GM23338 (cell line): Measurements from ENCODE around the gene UBE2E2.

Experiments
- CREB1 ChIP-seq: fragments of 250-450 bp; sonication (Bioruptor Pico); IDR thresholded peaks from 2 replicates; pipeline ENCODE4 v1.5.0; 2020; ENCODE audit warnings: low read depth, mild to moderate bottlenecking, moderate library complexity
- CTCF ChIP-seq, 2 experiments: fragments of 200-600 bp in 1 of 2; sonication (generic) in 1 of 2; conservative IDR thresholded peaks; 2 replicates each; pipeline versions ENCODE4 v1.5.1 to v1.6.1; 2016 to 2017; ENCODE audit warnings: antibody characterized with exemption in 2 of 2, low read depth in 2 of 2, mild to moderate bottlenecking in 2 of 2, moderate library complexity in 1 of 2
- ETS1 ChIP-seq: IDR thresholded peaks from 2 replicates; pipeline ENCODE4 v1.6.1; 2016; ENCODE audit warnings: antibody characterized with exemption
- EZH2 ChIP-seq: fragments of 200-600 bp; sonication (generic); IDR thresholded peaks from one replicate; pipeline ENCODE4 v1.8.0; 2017; ENCODE audit warnings: antibody characterized with exemption, mild to moderate bottlenecking, low read depth; ENCODE audit not compliant: unreplicated experiment
- EZH2phosphoT487 ChIP-seq: fragments of 200-600 bp; sonication (generic); IDR thresholded peaks from one replicate; pipeline ENCODE4 v1.8.1; 2018; ENCODE audit warnings: antibody characterized with exemption; ENCODE audit not compliant: unreplicated experiment
- JUNB ChIP-seq: IDR thresholded peaks from one replicate; pipeline ENCODE4 v1.6.1; 2016; ENCODE audit warnings: antibody characterized with exemption; ENCODE audit not compliant: unreplicated experiment
- NANOG ChIP-seq: IDR thresholded peaks from 2 replicates; pipeline ENCODE4 v1.6.1; 2016; ENCODE audit warnings: antibody characterized with exemption, borderline replicate concordance
- POLR2AphosphoS5 ChIP-seq: IDR thresholded peaks from 2 replicates; pipeline ENCODE4 v1.6.1; 2016; ENCODE audit warnings: antibody characterized with exemption, low read depth
- REST ChIP-seq: IDR thresholded peaks from one replicate; pipeline ENCODE4 v1.6.1; 2018; ENCODE audit warnings: antibody characterized with exemption; ENCODE audit not compliant: unreplicated experiment
- STAT1 ChIP-seq: IDR thresholded peaks from one replicate; pipeline ENCODE4 v1.6.1; 2016; ENCODE audit warnings: antibody characterized with exemption; ENCODE audit not compliant: unreplicated experiment
- ZNF114 ChIP-seq: fragments of 250-450 bp; sonication (Bioruptor Pico); IDR thresholded peaks from 2 replicates; pipeline ENCODE4 v1.5.0; 2020; ENCODE audit warnings: mild to moderate bottlenecking, moderate library complexity
- ZNF331 ChIP-seq: fragments of 250-450 bp; sonication (Bioruptor Pico); IDR thresholded peaks from 2 replicates; pipeline ENCODE4 v1.5.0; 2020; ENCODE audit warnings: low read depth, mild to moderate bottlenecking, moderate library complexity
- ZNF462 ChIP-seq: fragments of 250-450 bp; sonication (Bioruptor Pico); IDR thresholded peaks from 2 replicates; pipeline ENCODE4 v1.5.0; 2020; ENCODE audit warnings: mild to moderate bottlenecking, moderate library complexity

GRCh38 chr3:23236890-23237289 is 33.8 kb downstream of the UBE2E2 start:
- TF ChIP-seq CTCF (conservative IDR thresholded peaks at IDR 0.05; ENCODE audit: low read depth in 2 of 2) (no peak), EZH2 (no peak), EZH2phosphoT487 (no peak), CREB1 (CRISPR knock-in tag) (no peak), NANOG (no peak), REST (no peak), POLR2AphosphoS5 (no peak), ETS1 (no peak), JUNB (no peak), ZNF114 (CRISPR knock-in tag) (no peak), STAT1 (no peak), ZNF462 (no peak), ZNF331 (CRISPR knock-in tag) (no peak)
